Activated naive CD4-positive, alpha-beta T cell treated with anti-CD3 and anti-CD28 coated beads, Interleukin-2, amount 50 U/mL, for 16 hours (primary cell): ENCODE measurements around the gene CCNT2.
"Not testable (repeated sequence)": the region's sequence is repeated elsewhere in the genome, so short reads cannot be mapped to it uniquely, and the experiment has no call there.

Experiments
- DNase-seq: peaks from one replicate; pipeline ENCODE4 v3.0.0-alpha.2; 2020

CCNT2 gene

DNA sequence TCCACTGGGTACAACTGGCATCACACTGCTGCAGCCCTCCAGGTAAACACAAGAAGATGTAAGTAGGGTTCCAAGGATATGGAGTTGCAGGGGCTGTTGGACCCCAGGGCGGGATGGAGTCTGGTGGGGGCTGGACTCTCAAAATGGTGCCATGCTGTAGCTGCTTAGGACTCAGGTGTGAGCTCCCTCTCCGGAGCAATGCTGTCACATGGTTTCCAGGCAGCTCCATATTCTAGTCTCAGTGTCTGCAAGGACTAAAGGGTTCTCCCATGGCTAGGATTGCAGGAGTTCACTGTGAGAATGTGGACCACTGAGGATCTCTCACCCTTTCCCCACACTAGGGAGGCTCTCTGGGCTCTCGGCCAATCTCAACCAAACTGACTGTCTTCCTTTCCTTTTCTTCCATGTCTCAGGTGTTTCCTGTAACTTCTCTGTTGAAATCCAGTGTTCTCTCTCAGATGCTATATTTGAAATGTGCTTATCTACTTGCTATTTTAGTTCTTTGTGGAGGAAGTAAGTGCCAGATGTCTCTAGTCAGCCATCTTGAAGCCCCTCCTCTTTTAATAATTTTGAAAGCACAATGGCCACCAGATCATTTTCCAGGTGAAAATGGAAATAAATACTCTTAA is 57.6 kb downstream of the CCNT2 start:
- DNase-seq = no peak

- DNase-seq = not testable (repeated sequence)
Observed at GRCh38 chr2:134977104-134977503, 58.5 kb downstream of the CCNT2 start.

DNA sequence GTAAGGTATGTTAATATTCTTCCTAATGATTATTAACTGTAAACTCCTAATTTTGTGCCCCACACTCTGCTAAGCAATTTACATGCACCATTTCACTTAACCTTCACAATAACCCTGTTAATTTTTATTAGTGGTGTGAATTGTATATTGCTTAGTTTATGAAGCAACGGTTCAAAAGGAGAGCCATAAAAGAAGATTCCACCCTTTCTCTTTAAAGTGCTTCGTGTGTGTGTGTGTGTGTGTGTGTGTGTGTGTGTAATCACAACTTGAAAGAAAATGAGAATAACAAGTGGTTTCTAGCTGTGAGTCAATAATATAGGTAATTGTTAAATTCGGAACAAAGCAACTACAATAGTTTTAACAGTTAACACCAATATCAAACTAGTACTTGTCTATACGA is 60.6 kb downstream of the CCNT2 start:
- no peak for DNase-seq

- no peak for DNase-seq
Observed at GRCh38 chr2:134980639-134981038, 62.0 kb downstream of the CCNT2 start.

DNA sequence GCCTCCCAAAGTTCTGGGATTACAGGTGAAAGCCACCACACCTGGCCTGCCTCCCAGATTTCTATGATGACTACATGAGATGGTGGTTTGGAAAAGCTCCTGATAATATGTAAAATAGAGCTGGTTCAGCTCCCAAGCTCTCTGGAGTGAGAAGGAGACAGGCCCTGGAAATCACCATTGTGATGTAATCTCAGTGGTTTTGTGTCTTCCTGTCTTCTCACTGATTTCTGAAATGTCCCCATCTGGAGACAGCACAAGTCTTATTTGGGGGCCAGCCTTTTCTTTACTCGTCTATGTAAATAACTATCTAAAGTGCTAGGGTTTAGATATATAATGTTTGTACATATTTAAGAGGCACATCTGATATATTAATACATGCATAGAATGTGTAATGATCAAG is 64.0 kb downstream of the CCNT2 start:
- DNase-seq = no peak

GRCh38 chr2:134985061-134985460 is 66.4 kb downstream of the CCNT2 start:
- DNase-seq = no peak

DNA sequence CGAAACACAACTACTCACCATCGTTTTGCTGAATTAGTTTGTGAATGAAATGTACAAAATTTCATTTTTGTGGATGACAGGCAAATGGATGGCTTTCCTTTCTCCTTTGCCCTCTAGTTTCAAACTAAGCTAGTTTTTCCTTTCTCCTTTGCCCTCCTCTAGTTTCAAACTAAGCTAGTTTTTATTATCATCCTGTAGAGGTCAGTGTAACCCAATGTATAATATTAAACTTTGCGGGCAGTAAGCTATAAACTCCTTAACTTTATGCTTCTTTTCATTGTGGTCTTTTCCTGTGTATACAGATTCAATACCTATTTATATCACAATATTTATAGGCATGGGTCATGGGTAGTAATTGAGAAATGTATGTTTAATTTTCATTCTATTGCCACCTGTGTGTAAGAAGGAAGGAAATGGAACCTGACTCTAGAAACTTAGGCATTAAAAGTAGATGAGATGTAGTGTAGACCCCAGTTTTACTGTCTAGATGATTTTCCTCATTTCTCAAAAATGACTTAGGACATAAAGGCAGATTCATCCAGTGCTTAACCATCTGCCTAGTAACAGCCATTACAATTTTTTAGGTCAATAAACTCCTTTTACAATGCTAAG is 70.5 kb downstream of the CCNT2 start:
- DNase-seq = no peak

DNA sequence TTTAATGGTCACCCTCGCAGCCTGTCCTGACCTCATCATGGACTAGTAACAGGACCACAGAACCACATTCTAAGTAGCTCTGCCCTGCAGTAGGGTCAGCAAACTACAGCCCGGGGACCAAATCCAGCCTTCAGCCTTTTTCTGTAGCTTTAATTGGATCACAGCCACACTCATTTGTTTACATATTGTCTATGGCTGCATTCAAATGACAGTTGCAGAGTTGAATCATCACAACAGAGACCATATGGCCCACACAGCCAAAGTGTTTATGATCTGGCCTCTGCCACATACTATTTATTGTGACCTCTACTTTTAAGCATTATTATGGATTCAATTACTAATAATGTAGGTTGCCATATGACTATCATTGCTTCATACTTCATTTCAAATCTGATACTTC is 80.9 kb downstream of the CCNT2 start:
- no peak for DNase-seq

DNA sequence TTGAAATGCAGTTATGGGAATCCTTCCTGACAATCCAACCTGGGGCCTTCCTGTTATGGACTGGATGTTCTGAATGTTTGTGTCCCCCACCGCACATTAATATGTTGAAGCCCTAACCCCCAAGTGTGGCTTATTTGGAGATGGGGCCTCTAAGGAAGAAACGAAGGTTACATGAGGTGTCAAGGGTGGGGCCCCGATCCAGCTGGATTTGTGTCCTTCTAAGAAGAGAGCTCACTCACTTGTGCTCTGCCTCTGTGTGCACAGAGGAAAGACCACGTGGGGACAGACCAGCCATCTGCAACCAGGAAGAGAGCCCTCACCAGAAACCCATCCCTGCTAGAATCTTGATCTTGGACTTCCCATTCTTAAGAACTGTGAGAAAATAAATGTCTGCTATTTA is 84.2 kb downstream of the CCNT2 start:
- DNase-seq = no peak

DNA sequence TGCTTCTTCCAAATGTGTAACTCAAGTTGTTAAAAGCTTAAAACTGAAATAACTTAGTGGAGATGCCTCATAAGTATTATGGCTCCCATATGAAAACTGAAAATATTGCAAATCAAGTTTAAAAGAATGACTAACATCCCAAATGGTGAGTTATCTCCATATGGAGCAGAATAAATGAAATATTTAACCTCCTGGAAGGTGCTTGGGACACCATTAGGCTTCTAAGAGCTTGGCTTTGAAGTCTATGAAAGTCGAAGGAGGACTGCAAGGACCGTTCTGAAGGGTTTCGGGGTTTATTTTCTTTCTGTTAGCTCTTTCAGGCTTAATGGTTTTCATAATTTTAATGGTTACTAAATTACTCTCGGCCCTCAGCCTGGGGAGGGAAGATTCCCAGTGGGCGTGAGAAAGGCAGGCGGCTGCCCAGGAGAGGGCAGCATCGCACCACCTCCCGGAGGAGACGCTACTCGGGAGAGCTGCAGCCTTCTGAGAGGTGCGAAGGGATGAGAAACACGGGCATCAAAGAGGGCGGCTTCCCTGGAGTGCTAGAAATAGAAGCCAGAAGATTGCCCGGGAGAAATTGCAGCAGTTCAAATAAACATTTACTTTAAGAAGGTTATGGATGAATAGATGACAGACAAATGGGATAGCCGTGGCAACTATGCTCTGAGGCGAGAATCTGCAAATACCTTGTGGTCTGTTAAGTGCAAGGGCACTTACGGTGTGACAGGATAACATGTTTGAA is 85.6 kb downstream of the CCNT2 start:
- peak; percentile 74 for DNase-seq

DNA sequence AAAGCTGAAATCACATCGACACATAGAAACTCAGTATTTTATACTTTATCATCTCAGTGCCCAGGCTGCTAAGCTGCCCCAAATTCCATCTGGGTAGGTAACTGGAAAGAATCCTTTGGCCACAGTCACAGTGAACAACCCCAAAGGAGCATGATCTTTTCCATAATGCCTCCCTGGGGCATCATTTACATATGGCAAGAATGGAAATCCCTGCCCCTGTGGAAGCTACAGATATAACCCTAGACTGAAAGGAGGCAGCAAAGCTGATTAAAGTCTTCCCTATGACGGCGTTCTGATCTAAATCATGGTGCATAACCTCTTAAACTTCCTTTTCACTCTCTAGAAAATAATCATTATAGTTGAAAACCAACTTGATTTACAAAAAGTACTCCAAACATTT is 87.1 kb downstream of the CCNT2 start:
- no peak for DNase-seq
